T-helper 9 cell (primary cell): ENCODE data around the gene CA11.

Source experiments
- DNase-seq: peaks from one replicate; pipeline ENCODE4 v3.0.0-alpha.2; 2020

The CA11 gene

GRCh38 chr19:48628486-48629296 is 17.3 kb downstream of the CA11 start:
- no peak for DNase-seq

DNA sequence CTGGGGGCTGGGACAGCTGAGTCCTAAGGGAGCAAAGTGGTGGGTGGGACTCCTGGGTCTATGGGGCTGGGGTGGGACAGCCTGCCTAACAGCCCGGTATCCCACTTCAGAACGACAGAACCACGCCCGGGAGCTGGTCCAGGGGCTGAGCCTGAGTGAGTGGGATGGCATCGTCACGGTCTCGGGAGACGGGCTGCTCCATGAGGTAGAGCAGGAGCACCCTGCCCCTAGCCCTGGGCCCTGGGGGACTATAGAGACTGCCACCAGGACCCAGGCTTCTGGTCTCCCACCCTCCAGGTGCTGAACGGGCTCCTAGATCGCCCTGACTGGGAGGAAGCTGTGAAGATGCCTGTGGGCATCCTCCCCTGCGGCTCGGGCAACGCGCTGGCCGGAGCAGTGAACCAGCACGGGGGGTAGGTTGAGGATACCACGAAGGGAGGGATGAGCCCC is 18.1 kb downstream of the CA11 start:
- no peak for DNase-seq

DNA sequence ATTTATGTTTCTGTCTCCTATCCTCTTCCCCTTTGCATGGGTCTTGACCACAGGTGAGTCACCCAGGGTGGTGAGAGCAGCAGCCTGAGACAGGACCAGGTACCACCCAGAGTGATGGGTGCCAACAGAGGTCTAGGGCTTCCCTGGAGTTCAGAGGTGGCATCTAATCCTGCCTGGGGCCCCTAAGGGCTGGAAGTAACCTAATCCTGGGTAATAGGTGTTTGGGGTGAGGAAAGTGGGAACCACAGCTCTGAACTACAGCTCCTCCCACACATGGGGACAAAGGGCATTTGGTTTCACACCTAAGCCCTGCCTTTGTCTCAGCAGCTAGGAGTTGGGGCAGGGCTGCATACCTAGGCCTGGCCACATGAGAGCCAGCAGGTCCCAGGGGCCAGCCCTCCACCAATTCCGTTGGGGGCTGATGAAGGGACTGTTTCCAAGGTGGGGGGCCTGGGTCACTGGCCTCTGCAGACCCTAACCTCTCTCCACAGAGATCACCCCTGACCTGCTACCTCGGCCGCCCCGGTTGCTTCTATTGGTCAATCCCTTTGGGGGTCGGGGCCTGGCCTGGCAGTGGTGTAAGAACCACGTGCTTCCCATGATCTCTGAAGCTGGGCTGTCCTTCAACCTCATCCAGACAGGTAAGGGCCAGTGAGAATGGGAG is 18.7 kb downstream of the CA11 start:
- no peak for DNase-seq

DNA sequence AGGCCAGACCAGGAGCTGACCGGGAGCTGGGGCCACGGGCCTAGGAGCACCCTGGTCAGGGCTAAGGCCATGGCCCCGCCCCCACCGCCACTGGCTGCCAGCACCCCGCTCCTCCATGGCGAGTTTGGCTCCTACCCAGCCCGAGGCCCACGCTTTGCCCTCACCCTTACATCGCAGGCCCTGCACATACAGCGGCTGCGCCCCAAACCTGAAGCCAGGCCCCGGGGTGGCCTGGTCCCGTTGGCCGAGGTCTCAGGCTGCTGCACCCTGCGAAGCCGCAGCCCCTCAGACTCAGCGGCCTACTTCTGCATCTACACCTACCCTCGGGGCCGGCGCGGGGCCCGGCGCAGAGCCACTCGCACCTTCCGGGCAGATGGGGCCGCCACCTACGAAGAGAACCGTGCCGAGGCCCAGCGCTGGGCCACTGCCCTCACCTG is 20.1 kb downstream of the CA11 start:
- DNase-seq = no peak

DNA sequence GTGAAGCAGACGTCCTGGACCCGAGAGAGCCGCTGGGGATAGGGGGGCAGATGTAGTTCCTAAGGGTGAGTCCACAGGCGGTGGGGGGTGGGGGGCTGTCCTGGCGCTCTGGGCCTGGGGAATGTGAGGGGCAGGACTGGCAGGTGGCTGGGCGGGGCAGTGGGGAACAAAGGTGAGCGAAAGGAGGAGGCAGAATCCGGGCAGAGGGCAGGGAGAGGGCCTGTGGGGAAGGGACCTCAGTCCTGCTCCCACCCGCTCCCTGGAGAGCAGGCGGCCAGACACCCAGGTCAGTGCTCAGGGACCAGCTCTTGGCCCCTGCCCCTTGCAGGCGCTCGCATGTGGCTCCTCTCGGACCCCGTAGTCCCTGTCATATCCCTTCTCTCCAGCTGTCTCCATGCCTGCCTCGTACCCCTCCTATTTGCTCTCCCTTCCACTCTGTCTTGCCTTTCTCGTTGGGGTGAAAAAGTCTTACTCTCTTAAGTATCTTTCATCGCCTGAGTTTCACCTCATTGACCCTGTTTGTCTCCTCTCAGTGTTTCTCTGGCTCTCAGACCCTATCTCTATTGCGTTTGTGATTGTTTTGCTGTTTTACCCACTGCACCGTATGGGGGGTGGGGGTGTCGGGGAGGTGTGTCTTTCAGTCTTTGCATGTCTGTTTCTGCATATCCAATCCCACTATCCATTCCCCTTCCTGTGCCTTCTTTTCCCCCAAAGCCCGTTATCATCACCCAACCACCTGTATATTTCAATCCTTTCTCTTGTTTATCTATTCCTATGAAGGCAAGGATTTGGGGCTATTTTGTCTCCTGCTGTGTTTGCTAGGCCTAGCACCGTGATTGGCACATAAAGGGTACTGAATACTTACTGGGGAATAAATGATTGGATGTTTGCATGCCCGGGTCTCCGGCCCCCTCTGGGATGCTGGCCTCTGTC is 20.9 kb downstream of the CA11 start:
- DNase-seq = no peak

GRCh38 chr19:48624067-48624594 is 21.9 kb downstream of the CA11 start:
- DNase-seq = peak; percentile 89

DNA sequence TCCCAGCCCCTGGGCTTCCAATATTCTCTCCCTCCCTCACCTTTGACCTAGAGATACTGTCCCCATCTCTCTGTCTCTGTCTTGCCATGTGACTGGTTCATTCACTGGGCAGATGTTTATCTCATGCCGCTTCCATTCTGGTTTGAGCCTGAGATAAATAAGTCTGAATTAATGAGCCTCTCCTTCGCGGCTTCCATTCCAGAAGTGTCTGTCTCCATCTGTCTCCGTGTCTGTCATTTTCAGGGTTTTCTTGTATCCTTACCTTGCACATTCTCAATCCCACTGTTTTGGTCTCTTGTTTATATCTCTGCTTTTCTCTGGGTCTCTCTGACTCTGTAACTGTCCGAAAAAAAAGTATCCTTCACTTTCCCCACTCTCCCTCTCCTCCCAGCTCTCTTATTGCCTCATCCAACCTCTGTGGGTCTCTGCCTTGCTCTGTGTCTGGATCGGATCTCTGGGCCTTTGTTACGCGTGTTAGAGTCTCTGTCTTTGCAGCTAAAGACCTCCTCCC is 22.4 kb downstream of the CA11 start:
- DNase-seq = no peak

DNA sequence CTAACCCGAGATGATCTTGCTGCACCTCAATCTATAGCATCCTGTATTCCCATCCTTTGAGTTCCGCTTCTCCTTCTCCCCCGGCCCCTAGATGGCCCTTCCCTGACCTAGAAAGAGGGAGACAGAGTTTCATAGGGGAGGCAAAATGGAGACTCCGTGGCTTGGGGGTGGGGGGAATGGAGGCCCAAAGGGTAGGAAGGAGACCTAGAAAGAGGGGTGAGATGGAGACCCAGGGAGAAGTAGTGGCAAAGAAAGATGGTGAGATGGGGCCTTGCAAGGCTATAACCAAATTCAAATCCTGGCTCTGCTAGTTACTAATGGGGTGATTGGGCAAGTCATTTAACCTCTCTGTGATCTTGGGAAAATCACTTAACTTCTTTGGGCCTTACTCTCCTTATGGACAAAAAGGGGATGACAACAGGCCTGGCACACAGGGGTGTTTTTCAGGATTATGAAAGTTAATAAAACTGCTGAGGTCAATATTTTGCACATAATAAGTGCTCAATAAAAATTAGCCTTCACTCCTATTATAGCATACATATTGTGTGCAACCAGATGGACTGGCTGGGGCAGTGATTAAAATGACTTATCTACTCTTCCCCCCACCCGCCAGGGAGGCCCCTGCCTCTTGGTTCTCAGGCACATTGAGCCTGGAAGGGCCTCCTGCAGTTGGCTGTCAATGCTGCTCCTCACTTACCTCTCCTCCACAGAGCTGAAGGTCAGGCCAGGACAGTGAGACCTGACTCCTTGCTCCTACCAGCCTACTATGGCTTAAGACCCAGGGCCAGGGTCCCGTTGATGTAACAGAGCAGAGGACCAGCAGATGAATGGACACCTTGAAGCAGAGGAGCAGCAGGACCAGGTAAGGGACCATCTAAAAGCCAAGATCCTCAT is 26.0 kb downstream of the CA11 start:
- DNase-seq = no peak

DNA sequence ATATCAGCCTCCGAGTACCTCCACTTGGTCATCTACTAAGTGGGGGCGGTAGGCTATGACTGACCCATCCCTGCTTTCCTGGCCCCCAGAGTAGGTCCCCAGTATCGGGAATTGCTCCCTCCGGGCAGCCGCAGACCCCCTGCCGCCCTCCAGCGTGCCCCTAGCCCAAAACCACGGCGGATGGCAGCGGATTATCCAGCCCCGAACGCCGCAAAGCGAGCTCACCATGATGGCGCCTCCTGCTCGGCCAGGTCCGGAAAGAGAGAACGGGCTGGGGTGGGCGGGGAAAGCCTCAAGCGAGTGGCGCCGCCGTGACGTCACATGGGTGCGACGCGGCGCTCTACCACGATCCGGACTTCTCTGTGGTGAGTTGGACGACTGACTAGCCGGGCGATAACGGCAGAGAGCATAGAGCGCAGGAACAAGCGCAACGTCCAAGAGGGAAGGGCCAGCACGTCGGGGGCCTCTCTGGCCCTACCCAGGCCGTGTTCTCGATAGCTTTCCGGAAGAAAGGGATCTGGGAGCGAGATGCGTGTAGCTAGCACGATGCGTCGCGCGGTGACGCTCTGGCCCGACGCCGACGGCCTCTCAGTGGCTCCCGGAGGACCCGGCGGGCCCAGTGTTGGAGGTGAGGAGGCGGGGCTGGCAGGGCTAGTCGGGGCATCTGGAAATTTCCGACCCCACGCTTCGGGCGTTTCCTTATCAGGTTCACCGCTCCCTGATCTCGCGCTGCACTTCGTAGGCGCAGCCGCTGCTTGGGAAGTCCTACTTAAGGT is 26.9 kb downstream of the CA11 start, which contains the start of the genes RPL18 and SPHK2:
Gene RPL18 (minus strand): TSS at position 263 of the 776 bp plus-strand sequence. CDS start 35 bp downstream, at position 228.
Gene SPHK2 (plus strand): TSS at position 591 of the 776 bp plus-strand sequence. CDS start 1,009 bp downstream, outside the sequence.
- peak; percentile 90 for DNase-seq

DNA sequence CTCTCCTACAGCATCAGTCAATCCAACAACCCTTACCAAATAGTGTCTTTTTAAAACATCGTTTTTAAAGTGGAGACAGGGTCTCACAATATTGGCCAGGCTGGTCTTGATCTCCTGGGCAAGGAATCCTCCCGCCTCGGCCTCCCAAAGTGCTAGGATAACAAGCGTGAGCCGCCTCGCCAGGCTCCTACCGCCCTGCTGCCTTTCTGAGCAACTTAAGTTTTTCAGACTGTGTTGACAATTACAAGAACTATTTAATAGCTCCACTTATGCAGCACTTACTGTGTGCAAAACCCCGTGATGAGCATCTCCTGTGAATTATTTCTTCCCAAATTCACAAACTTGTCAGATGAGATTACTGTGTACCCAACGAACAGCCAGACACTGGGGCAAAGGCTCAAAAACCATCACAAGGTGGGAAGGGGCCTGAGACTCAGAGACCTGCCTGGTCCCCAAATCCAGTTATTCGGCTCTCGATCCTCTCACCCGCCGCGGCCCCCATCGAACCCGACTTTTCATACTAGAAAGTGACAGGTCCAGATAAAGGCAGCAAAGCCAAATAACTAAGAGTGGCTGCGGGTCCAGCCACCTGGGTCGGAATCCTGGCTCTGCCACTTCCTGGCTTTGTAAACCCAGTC is 27.6 kb downstream of the CA11 start:
- no peak for DNase-seq

- DNase-seq = no peak
Observed at GRCh38 chr19:48617146-48617937, 28.6 kb downstream of the CA11 start.

GRCh38 chr19:48616491-48617056 is 29.4 kb downstream of the CA11 start:
- DNase-seq = no peak

- DNase-seq = no peak
Observed at GRCh38 chr19:48616041-48616436, 29.9 kb downstream of the CA11 start.

- DNase-seq = no peak
Observed at GRCh38 chr19:48615231-48616040, 30.6 kb downstream of the CA11 start.

- no peak for DNase-seq
Observed at GRCh38 chr19:48614436-48615230, 31.4 kb downstream of the CA11 start, which contains the start of gene FAM83E. FAM83E (minus strand) TSS chr19:48615076; CDS start chr19:48613372, 1,704 bp downstream.

DNA sequence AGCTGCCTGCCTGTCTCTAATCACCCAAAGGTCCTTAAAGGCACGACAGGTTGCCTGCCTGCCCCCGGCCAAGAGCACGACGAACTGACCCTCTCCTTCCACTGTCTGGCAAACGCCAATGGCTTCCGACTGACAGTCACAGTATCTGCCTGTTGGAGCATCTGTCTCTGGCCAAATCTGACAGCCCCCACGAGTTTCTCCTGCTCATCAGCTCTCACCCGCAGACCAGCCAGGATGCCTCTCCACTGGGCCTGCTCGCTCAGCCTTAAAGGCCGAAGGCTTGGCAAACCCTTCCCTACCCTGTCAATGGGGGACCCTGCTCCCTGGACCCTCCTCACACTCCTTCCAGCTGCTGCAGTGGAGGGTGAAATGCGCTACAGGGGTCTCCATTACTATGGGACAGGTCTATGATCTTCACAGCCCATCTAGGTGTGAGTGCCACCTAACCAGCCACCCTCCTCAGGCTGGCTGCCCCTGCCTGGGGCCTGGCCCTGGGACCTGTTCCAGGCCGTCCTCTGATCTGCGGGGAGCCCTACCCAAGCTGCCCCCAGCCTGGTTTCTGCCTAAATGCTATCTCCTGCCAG is 32.0 kb downstream of the CA11 start:
- DNase-seq = no peak
